Measurements from ENCODE around the gene DGKG. TPM values are rescaled to one million over a fixed set of nuclear protein-coding genes. Genes with fewer than 3 reads are reported as not detected.

The DGKG gene
- total and polyA plus RNA-seq, 12 donors: 7.2 to 75.7 (median 41.4) TPM

DNA sequence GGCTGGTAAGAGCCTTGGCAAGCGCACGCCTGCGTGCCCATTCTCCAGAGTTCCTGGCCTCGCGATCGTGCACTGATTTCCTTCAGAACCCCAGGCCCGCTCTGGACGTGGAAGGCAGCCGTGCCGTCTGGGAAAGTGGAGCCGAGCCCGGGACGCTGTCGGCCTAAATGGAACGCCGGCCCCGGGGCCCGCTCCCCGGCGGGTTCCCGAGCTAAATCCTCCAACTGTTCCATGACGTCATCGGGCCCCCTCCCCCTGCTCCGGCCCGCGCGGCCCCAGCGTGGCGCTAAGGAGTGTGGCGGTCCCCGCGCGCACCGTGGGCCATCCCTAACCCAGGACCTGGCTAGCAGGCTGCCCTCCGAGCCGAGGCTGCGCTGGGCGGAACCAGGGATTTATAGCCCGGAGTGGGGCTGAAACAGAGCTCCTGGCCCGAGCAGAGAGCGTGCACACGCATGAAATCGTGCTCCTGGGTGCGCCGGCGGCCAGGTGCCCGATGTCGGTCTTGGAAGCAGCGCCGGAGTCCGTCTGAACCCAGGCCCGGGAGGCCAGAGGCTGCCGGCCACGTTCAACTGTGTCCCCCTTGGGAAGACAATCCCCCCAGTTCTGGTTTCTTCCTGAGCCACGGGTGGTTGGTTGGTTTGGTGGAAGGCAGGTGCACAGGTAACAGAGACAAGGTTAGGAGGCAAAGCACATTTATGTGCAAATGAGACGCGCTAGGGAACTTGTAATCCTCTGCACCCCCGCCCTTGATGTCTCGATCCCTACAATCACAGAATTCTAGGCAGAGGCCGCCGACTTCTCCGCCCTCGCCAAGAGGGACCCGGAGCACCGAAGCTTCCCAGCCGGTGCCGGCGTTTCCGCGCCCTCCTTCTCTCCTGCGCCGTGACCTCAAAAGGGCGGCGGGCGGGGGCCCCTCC lies 168.2 kb downstream of the DGKG start:
- Histone ChIP-seq H3K4me1 (peaks cover 0 to 16% (median 8%) of the 10 kb centered on the region in 9 donors), H3K27me3 (peaks cover 0 to 36% (median 24%) of the 10 kb centered on the region in 7 donors), H3K4me3 (peak overlapping the region in 8 of 10 donors; percentile 20 to 39 (median 25)), H3K27ac (peak overlapping the region in 2 of 10 donors; percentile 9 to 37), H3K9me3 (no peaks in the 10 kb centered on the region), H3K36me3 (peaks cover 0 to 5% (median 0%) of the 10 kb centered on the region in 9 donors)
- ATAC-seq (peak in 7 of 8 donors; percentile 48 to 78 (median 73)), DNase-seq (peak in 1 of 2 donors; percentile 16)
- intact Hi-C loops (cut with DNase I): loop anchor here in 1 of 10 donors (1.0 kb wide), 1 partner anchor 35 kb away; no protein-coding TSS in a partner anchor
- 15 to 19% methylated on average over 66 to 75 of the region's 75 CpGs for WGBS, 2 donors
- TF ChIP-seq, protein P1, sequence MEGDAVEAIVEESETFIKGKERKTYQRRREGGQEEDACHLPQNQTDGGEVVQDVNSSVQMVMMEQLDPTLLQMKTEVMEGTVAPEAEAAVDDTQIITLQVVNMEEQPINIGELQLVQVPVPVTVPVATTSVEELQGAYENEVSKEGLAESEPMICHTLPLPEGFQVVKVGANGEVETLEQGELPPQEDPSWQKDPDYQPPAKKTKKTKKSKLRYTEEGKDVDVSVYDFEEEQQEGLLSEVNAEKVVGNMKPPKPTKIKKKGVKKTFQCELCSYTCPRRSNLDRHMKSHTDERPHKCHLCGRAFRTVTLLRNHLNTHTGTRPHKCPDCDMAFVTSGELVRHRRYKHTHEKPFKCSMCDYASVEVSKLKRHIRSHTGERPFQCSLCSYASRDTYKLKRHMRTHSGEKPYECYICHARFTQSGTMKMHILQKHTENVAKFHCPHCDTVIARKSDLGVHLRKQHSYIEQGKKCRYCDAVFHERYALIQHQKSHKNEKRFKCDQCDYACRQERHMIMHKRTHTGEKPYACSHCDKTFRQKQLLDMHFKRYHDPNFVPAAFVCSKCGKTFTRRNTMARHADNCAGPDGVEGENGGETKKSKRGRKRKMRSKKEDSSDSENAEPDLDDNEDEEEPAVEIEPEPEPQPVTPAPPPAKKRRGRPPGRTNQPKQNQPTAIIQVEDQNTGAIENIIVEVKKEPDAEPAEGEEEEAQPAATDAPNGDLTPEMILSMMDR (IDR thresholded peaks at IDR 0.05): no peak

DNA sequence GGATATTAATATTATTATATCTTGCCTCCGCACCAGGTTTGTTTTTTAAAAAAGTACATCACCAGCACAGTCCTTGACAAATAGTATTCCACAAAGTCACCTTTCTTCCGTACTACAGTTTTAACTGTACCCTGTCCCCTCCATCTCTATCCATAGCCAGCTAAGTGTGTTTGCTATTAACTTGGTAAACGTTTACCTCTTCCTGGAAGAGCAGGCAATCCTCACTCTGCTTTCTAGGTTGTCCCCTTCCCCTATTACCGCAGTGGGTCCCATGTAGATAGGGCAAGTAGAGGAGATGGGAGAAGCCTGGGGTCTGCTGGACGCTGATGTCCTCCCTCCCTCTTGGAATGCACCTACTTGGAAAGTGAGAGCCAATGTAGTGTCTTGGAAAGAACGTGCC lies 169.2 kb downstream of the DGKG start:
- DNase-seq (no peak), ATAC-seq (no peak)
- Histone ChIP-seq H3K27ac (no peak overlapping the region), H3K4me1 (peaks cover 0 to 16% (median 8%) of the 10 kb centered on the region in 9 donors), H3K4me3 (no peak overlapping the region), H3K9me3 (no peaks in the 10 kb centered on the region), H3K27me3 (peaks cover 0 to 36% (median 24%) of the 10 kb centered on the region in 7 donors), H3K36me3 (peaks cover 0 to 5% (median 0%) of the 10 kb centered on the region in 9 donors)
- WGBS, 2 donors: 81 to 89% methylated on average over 6 of the region's 6 CpGs
- TF ChIP-seq, protein P1 (IDR thresholded peaks at IDR 0.05): no peak
- intact Hi-C loops (cut with DNase I): loop anchor here in 1 of 10 donors (1.0 kb wide), 1 partner anchor 35 kb away; no protein-coding TSS in a partner anchor

DNA sequence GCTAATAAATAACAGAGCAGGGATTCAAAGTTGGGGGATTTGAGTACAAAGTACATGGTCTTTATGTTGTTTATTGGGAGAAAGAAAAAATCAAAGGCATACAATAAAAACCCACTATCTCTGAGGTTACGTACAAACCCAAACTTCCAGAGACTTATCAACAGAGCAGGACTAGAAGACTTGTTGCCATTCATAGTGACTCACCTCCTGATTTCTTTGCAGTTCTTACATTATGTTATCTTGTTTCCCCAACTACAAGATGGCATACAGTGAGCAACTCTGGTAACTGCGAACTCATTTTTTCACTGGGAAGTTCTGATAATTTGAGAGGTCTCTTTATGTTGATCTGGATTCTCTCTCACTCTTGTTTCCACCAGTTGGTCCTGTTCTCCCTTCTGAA lies 172.5 kb downstream of the DGKG start:
- TF ChIP-seq, protein P1 (IDR thresholded peaks at IDR 0.05): no peak
- Histone ChIP-seq H3K4me3 (no peak overlapping the region), H3K27ac (no peak overlapping the region), H3K27me3 (peaks cover 0 to 26% (median 18%) of the 10 kb centered on the region in 7 donors), H3K36me3 (peaks cover 0 to 27% (median 0%) of the 10 kb centered on the region in 9 donors), H3K4me1 (peaks cover 0 to 45% (median 8%) of the 10 kb centered on the region in 9 donors), H3K9me3 (no peaks in the 10 kb centered on the region)
- intact Hi-C loops (cut with DNase I): no loop called here
- ATAC-seq (no peak), DNase-seq (no peak)
- 82 to 84% methylated on average over 2 of the region's 2 CpGs for WGBS, 2 donors

DNA sequence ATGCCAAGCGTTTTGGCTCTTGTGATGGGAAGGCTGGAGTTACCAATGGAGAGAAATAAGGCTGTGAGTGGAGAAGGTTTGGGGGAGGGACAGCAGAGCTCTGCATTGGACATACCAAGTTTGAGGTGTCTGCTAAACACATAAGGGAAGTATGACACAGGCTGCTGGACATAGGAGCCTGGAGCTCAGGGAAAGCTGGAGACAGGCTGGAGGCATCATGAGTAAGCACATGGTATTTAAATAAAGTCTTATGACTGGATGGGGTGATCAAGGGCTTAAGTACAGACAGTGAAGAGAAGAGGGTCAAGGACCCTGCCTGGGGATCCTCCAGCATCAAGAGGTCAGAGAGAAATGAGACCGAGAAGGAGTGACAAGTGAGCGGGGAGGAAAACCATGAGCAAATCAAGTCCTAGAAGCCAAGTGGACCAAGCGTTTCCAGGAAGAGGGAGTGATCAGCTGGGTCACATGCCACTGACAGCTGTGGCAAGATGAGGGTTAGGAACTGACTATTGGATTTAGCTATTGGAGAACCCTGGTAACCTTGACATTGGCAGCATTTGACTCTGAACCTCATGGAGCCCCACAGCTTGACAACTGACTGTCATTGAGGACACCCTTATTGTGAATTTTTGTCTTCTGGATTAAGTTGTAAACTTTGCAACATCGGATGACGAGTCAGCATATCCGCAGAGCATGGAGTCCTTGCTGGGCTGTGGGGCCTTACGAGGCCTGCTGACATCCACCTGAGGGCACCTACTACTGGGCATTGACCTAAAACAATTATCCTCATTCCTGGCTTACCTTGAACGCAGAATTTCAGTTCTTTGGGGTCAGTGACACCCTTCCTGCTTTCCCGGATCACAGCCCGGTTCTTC lies 174.4 kb downstream of the DGKG start:
- peaks cover 0 to 11% (median 0%) of the 10 kb centered on the region in 7 donors for H3K27me3 ChIP-seq
- H3K9me3 ChIP-seq: no peaks in the 10 kb centered on the region
- TF ChIP-seq, protein P1 (IDR thresholded peaks at IDR 0.05): no peak
- no peak for DNase-seq
- WGBS, 2 donors: 75 to 86% methylated on average over 11 of the region's 11 CpGs
- no peak overlapping the region for H3K4me3 ChIP-seq
- peaks cover 0 to 52% (median 0%) of the 10 kb centered on the region in 9 donors for H3K4me1 ChIP-seq
- intact Hi-C loops (cut with DNase I): no loop called here
- H3K27ac ChIP-seq: peak overlapping the region in 1 of 10 donors; percentile 78
- peak in 1 of 8 donors; percentile 11 for ATAC-seq
- H3K36me3 ChIP-seq: peaks cover 0 to 30% (median 0%) of the 10 kb centered on the region in 9 donors

All from heart right ventricle (tissue), 16 donors.